Astrocyte of the spinal cord (primary cell): ENCODE data around the gene NPHP4.
A peak's percentile ranks its signal among the peaks of the same experiment; 100 is the strongest.

Experiments used
- DNase-seq: peaks from one replicate; pipeline ENCODE4 v3.0.0; 2011; ENCODE audit warnings: low read depth, low spot score
- H3K4me3 ChIP-seq: 2 replicates; pipeline ENCODE4 v1.5.1; 2011; ENCODE audit warnings: low read depth, mild to moderate bottlenecking, low read length, moderate library complexity
- CTCF ChIP-seq: IDR thresholded peaks from 2 replicates; pipeline ENCODE4 v1.5.1; 2012; ENCODE audit warnings: low read depth, mild to moderate bottlenecking, low read length, inconsistent platforms
- in situ Hi-C: cut with HindIII; loops from 2 replicates; pipeline ENCODE4 v1.10.0; 2017; ENCODE audit warnings: low sequenced_read_pairs

The NPHP4 gene

DNA sequence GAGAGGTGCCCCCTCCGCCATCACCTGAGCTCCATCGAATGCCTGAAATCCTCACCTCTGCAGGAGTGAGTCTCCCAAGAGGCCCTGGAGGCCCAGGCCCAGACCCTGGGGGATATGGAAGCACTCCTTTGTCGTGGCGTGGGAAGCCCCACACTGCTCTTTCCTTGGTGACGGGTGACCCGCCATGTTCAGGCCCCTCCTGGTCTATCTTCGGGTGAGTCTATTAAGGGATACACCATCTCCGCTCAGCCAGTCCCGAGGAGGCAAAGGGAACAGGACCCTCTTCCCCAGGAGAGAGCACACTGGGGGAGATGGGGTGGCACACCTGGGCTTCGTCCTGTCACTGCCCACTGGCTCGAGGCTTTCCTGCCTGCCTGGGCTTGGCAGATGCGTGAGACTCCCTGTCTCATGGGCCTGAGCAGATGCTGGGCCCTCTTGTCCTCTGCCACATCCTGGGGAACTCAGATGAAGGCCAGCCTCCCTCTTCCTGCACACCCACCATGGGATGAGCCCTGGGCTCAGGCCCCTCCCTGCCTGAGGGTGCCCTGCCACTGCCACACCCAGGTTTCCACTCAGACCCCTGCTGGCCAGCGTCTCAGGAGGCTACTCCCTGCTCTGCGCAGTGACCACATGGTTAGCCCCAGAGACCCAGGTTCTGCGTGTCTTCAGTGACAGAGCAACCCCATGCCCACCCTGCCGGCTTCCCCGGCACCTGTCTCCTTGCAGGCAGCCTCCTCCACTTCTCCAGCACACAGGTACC is 3.8 kb upstream of the NPHP4 start:
- no peak overlapping the region for H3K4me3 ChIP-seq
- no peak for TF ChIP-seq CTCF
- in situ Hi-C loops: no loop called here
- no peak for DNase-seq

- TF ChIP-seq CTCF: peak; percentile 5
- DNase-seq: no peak
- H3K4me3 ChIP-seq: no peak overlapping the region
- in situ Hi-C loops: no loop called here
These were observed 2.7 kb upstream of the NPHP4 start for GRCh38 chr1:5994713-5995621.

- DNase-seq: no peak
- H3K4me3 ChIP-seq: peak overlapping the region; percentile 56
- in situ Hi-C loops: no loop called here
- TF ChIP-seq CTCF: no peak
These were observed 1.6 kb upstream of the NPHP4 start for GRCh38 chr1:5993556-5994491.

GRCh38 chr1:5992814-5993555 is 760 bp upstream of the NPHP4 start:
- no peak for TF ChIP-seq CTCF
- H3K4me3 ChIP-seq: peak overlapping the region; percentile 56
- in situ Hi-C loops: no loop called here
- DNase-seq: no peak

- in situ Hi-C loops: no loop called here
- peak overlapping the region; percentile 59 for H3K4me3 ChIP-seq
- peak; percentile 18 for DNase-seq
- TF ChIP-seq CTCF: no peak
These were observed 722 bp downstream of the NPHP4 start for GRCh38 chr1:5991381-5992025.
